ENCODE measurements around the gene GBA2. TPM values are rescaled to one million over a fixed set of nuclear protein-coding genes. Genes with fewer than 3 reads are reported as not detected.

The GBA2 gene
- total RNA-seq, 2 donors from 2014 or later, result 54.2 to 111 TPM

- H3K27me3 ChIP-seq, result no peaks in the 10 kb centered on the region
- ATAC-seq (no peak), DNase-seq (no peak)
- peaks cover 40 to 70% of the 10 kb centered on the region in 2 donors for H3K36me3 ChIP-seq (replicated peaks in 1 of 2; ENCODE audit: insufficient read depth in 1 of 2, low read depth in 2 of 2)
- H3K27ac ChIP-seq, result no peak overlapping the region
- TF ChIP-seq, protein P1, sequence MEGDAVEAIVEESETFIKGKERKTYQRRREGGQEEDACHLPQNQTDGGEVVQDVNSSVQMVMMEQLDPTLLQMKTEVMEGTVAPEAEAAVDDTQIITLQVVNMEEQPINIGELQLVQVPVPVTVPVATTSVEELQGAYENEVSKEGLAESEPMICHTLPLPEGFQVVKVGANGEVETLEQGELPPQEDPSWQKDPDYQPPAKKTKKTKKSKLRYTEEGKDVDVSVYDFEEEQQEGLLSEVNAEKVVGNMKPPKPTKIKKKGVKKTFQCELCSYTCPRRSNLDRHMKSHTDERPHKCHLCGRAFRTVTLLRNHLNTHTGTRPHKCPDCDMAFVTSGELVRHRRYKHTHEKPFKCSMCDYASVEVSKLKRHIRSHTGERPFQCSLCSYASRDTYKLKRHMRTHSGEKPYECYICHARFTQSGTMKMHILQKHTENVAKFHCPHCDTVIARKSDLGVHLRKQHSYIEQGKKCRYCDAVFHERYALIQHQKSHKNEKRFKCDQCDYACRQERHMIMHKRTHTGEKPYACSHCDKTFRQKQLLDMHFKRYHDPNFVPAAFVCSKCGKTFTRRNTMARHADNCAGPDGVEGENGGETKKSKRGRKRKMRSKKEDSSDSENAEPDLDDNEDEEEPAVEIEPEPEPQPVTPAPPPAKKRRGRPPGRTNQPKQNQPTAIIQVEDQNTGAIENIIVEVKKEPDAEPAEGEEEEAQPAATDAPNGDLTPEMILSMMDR (IDR thresholded peaks at IDR 0.05), result no peak
- no peak overlapping the region for H3K4me3 ChIP-seq
- intact Hi-C loops (cut with DNase I), result no loop called here
- H3K9me3 ChIP-seq, result no peaks in the 10 kb centered on the region
- H3K4me1 ChIP-seq, result peaks cover 16% of the 10 kb centered on the region
These were observed 48.1 kb downstream of the GBA2 start for GRCh38 chr9:35700942-35701341.

- Histone ChIP-seq H3K27ac (peak overlapping the region in 1 of 4 donors; percentile 16), H3K4me3 (no peak overlapping the region), H3K9me3 (no peaks in the 10 kb centered on the region), H3K27me3 (no peaks in the 10 kb centered on the region), H3K4me1 (peaks cover 25% of the 10 kb centered on the region), H3K36me3 (replicated peaks in 1 of 2; ENCODE audit: insufficient read depth in 1 of 2, low read depth in 2 of 2) (peaks cover 40 to 61% of the 10 kb centered on the region in 2 donors)
- 53 to 59% methylated on average over 11 of the region's 11 CpGs for WGBS, 2 donors
- intact Hi-C loops (cut with DNase I), result no loop called here
- ATAC-seq, result no peak
- DNase-seq, result peak in 2 of 4 donors; percentile 34 to 65
- no peak for TF ChIP-seq POLR2A (IDR thresholded peaks at IDR 0.05)
- TF ChIP-seq, protein P1 (IDR thresholded peaks at IDR 0.05), result no peak
These were observed 49.0 kb downstream of the GBA2 start for GRCh38 chr9:35700031-35700430.

GRCh38 chr9:35698231-35698630 is 50.8 kb downstream of the GBA2 start:
- Histone ChIP-seq H3K4me3 (no peak overlapping the region), H3K36me3 (replicated peaks in 1 of 2; ENCODE audit: insufficient read depth in 1 of 2, low read depth in 2 of 2) (peaks cover 30 to 43% of the 10 kb centered on the region in 2 donors), H3K4me1 (peaks cover 28% of the 10 kb centered on the region), H3K27ac (no peak overlapping the region), H3K9me3 (no peaks in the 10 kb centered on the region), H3K27me3 (no peaks in the 10 kb centered on the region)
- 89 to 94% methylated on average over 3 to 5 of the region's 5 CpGs for WGBS, 2 donors
- TF ChIP-seq POLR2A (IDR thresholded peaks at IDR 0.05), result no peak
- TF ChIP-seq, protein P1 (IDR thresholded peaks at IDR 0.05), result no peak
- DNase-seq (no peak), ATAC-seq (no peak)
- intact Hi-C loops (cut with DNase I), result loop anchor here (5.0 kb wide), 1 partner anchor 36 kb away; no protein-coding TSS in a partner anchor

GRCh38 chr9:35697486-35697885 is 51.5 kb downstream of the GBA2 start:
- TF ChIP-seq, protein P1 (IDR thresholded peaks at IDR 0.05), result no peak
- TF ChIP-seq POLR2A (IDR thresholded peaks at IDR 0.05), result no peak
- peak overlapping the region in 2 of 4 donors; percentile 53 to 73 for H3K27ac ChIP-seq
- DNase-seq, result no peak
- ATAC-seq, result no peak
- intact Hi-C loops (cut with DNase I), result loop anchor here (5.0 kb wide), 1 partner anchor 35 kb away; no protein-coding TSS in a partner anchor
- peaks cover 26 to 37% of the 10 kb centered on the region in 2 donors for H3K36me3 ChIP-seq (replicated peaks in 1 of 2; ENCODE audit: insufficient read depth in 1 of 2, low read depth in 2 of 2)
- no peaks in the 10 kb centered on the region for H3K27me3 ChIP-seq
- H3K4me3 ChIP-seq, result no peak overlapping the region
- H3K9me3 ChIP-seq, result no peaks in the 10 kb centered on the region
- H3K4me1 ChIP-seq, result peaks cover 28% of the 10 kb centered on the region
- WGBS, 2 donors, result 84 to 88% methylated on average over 13 of the region's 14 CpGs
